ENCODE results near the gene GARIN5A.

GARIN5A gene

GRCh38 chr19:50433201-50434180 lies 43.2 kb downstream of the GARIN5A start:
- no peak for DNase-seq (ENCODE audit: low read depth)

GRCh38 chr19:50432221-50433028 lies 44.2 kb downstream of the GARIN5A start, which contains the start of gene MYBPC2:
MYBPC2 (plus strand) TSS chr19:50432892; CDS start chr19:50432954, 62 bp downstream.
- DNase-seq (ENCODE audit: low read depth), result no peak

GRCh38 chr19:50431343-50432220 lies 45.1 kb downstream of the GARIN5A start:
- DNase-seq (ENCODE audit: low read depth), result peak; percentile 74

GRCh38 chr19:50430888-50431342 lies 45.7 kb downstream of the GARIN5A start:
- DNase-seq (ENCODE audit: low read depth), result no peak

GRCh38 chr19:50428772-50429463 lies 47.7 kb downstream of the GARIN5A start:
- no peak for DNase-seq (ENCODE audit: low read depth)

- no peak for DNase-seq (ENCODE audit: low read depth)
Measured at GRCh38 chr19:50427997-50428425, 48.6 kb downstream of the GARIN5A start.

GRCh38 chr19:50427318-50427925 lies 49.2 kb downstream of the GARIN5A start:
- no peak for DNase-seq (ENCODE audit: low read depth)

GRCh38 chr19:50425581-50425980 lies 51.1 kb downstream of the GARIN5A start:
- DNase-seq (ENCODE audit: low read depth), result no peak

- DNase-seq (ENCODE audit: low read depth), result no peak
Measured at GRCh38 chr19:50423279-50424113, 53.2 kb downstream of the GARIN5A start.

- DNase-seq (ENCODE audit: low read depth), result no peak
Measured at GRCh38 chr19:50422397-50423278, 54.0 kb downstream of the GARIN5A start.

GRCh38 chr19:50420808-50421207 lies 55.8 kb downstream of the GARIN5A start:
- DNase-seq (ENCODE audit: low read depth), result no peak

- DNase-seq (ENCODE audit: low read depth), result no peak
Measured at GRCh38 chr19:50420127-50420526, 56.5 kb downstream of the GARIN5A start.

GRCh38 chr19:50419580-50420035 lies 57.0 kb downstream of the GARIN5A start:
- DNase-seq (ENCODE audit: low read depth), result no peak

- DNase-seq (ENCODE audit: low read depth), result no peak
Measured at GRCh38 chr19:50419022-50419579, 57.5 kb downstream of the GARIN5A start.

- DNase-seq (ENCODE audit: low read depth), result no peak
Measured at GRCh38 chr19:50418176-50419021, 58.2 kb downstream of the GARIN5A start, which contains the start of gene SPIB. SPIB (plus strand) TSS chr19:50418938; CDS start chr19:50418963, 25 bp downstream.

GRCh38 chr19:50417111-50418081 lies 59.3 kb downstream of the GARIN5A start:
- no peak for DNase-seq (ENCODE audit: low read depth)

Data from stimulated activated CD8-positive, alpha-beta memory T cell treated with anti-CD3 and anti-CD28 coated beads, Interleukin-4, amount 100 ng/mL, for 24 hours (primary cell).